NCI-H1930 (cell line): Measurements from ENCODE around the gene ZNRF4.
A peak's percentile ranks its signal among the peaks of the same experiment; 100 is the strongest.

Source experiments
- DNase-seq, 2 experiments: peaks; one replicate each; lab custom pipeline; 2025; lab: John Stamatoyannopoulos, UW

The ZNRF4 gene

DNA sequence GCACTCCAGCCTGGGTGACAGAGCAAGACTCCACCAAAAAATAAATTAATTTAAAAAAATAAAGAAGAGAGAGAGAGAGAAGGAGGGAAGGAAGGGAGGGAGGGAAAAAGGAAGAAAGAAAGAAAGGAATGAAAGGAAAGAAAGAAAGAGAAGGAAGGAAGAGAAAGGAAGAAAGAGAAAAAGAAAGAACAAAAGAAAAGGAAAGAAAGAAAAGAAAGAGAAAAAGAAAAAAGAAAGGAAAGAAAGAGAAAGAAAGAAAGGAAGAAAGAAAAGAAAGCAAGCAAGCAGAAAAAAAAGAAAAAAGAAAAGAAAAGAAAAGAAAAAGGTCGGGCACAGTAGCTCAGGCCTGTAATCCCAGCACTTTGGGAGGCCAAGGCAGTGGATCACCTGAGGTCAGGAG, 14.9 kb upstream of the ZNRF4 start:
- DNase-seq, result no peak

- no peak for DNase-seq
These were observed 11.5 kb upstream of the ZNRF4 start for GRCh38 chr19:5443723-5444122.

DNA sequence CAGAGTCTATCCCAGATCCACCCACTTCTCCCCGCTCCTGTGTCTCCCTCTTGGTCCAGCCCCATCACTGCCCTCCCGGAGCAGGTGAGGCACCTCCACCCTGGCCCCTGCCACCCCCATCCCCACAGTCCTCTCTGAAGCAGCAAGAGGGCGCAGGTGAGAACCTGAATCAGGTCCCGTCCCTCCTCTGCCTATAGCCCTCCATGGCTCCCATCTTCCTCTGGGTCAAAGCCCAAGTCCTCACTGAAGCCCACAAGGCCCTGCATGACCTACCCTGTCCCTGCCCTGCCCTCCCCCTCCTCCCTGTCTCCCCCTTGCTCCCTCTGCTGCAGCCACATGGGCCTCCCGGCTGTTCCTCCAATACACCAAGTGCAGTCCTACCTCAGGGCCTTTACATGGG, 10.8 kb upstream of the ZNRF4 start:
- DNase-seq, result no peak

DNA sequence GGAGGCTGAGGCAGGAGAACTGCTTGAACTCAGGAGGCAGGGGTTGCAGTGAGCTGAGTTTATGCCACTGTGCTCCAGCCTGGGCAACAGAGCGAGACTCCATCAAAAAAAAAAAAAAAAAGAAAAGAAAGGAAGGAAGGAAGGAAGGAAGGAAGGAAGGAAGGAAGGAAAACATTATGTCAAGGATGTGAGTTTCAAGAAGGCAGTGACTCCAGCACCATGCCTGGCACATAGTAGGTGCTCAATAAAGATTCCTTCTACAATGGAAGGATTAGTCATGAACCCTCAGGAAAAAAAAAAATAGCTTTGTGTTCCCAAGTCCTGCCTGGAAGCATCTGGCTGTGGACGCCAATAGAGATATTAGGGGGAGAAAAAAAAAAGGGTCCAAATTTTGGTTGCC, 10.1 kb upstream of the ZNRF4 start:
- DNase-seq, result no peak

DNA sequence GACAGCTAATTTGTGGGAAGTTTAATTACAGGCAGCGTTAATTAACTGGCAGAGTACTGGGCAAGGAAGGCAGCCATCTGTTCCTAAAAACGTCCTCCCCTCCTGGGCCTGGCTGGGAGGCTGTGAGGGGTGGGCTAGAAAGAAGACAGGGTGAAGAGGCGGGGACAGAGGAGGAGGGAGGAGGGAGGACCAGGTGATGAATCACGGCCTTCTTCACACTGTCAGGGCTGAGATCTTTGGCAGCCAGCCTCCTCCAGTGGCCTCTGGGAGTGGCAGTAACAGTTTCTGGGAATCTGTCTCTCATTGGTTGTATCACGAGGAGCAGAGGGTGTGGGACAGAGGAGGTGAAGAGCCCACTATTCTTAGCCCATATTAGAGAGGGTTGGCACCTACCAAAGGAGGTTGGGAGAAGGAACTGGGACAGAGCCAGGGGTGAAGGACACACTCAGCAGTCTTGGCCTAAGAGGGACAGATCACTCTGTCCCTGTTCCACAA, 9.6 kb upstream of the ZNRF4 start:
- no peak for DNase-seq

GRCh38 chr19:5447700-5448311, 7.4 kb upstream of the ZNRF4 start:
- no peak for DNase-seq

DNA sequence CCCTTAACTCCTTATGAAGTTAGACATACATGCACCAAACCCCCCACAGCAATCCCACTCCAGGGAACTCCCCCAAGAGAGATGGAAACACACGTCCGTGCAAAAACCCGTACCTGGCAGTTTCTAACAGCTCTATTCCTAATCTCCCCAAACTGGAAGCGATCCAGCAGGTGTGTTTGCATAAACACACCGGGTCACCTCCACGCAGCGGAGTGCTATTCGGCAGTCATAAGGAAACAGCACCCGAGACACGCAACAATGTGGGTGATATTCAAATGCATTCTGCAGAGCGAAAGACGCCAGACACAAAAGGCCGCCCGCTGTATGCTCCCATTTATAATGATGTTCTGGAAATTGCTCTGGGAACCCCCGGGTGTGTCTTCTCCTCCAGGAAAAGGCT, 6.8 kb upstream of the ZNRF4 start:
- DNase-seq, result no peak

DNA sequence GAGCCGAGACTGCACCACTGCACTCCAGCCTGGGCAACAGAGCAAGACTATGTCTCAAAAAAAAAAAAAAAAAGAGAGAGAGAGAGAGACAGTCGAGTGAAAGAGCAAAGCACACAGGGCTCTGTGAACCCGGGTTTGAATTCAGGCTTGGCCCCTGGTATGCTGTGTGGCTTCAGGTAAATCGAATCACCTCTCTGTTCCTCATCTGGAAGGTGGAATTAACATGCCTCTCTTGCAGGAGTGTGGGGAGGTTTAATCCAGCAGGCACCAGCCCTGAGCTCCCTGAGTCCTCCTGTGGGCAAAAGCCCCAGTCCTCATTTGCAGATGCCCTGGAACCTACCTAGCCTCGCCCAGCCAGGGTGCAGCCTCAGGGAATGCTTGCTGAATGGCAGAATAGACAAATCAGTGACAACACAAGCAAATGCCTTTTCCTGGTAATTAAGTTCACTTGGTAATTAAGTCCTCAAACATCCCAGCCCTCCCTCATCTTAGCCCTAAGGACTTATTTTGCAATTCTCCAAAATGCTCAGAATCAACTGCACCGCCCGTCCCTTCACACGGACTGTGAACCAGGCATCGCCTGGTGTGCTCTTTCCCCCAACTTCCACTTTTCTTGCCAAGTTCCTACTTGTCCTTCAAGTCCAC, 4.6 kb upstream of the ZNRF4 start:
- DNase-seq, result no peak

- DNase-seq, result no peak
These were observed 3.7 kb upstream of the ZNRF4 start for GRCh38 chr19:5451494-5451893.

DNA sequence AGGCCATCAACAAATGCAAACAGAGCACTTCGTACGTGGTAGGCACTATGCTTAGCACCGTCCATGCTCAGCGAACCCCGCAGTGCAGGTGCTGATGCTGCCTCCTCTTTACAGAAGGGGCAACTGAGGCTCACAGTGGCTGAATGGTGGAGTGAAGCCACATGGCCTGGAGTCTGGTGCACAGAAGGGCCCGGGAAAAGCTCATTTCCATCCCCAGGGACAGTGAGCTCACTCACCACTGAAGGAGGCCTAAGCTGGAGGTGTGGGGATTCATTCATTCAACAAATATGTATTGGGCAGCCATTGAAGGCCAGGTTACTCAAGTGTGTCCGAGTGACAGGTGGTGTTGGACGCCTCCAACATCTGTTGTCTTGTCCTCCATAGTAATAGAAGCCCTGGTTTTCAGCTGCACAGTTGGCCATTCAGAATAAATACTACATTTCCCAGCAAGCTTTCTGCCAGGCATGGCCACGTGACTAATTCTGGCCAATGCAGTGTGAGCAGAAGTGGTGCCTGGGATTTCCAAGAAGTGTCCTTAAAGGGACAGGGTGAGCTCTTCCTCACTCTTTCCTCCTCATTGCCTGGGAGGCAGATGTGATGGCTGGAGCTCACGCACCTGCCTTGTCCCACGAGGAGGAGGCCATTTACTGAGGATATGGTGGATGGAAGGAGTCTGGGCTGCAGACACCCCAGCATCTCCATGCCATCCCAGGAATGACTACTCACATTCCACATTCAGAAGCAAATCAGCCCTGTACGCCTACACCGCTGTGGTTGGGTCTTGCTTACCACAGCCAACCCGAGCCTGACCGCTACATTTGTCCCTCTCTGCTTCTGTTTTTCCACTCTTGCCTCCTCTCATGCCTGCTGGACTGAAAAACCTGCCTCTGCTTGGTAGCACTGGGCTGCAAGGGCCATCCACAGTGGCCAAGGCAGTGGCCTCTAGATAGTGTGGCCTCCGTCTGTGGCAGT, 2.3 kb upstream of the ZNRF4 start:
- peak in 1 of 2 experiments; percentile 10 for DNase-seq

DNA sequence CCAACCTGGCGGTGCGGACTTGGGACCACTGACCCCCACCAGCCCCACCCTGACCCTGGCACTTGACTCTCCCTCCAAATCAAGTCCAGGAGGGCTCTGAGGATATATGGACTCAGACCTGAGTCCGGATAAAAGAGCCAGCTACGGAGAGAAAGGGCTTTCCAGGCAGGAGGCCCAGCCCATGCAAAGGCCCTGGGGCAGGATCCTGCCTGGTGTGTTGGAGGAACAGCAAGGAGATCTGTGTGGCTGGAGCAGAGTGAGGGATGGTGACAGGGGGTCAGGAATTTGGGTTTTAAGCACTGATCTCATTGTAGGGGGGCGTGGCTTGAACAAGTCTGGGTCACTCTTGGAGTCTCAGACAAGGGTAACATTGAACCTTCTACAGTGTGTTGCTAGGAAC, 474 bp upstream of the ZNRF4 start:
- no peak for DNase-seq

- no peak for DNase-seq
These were observed 1.1 kb downstream of the ZNRF4 start for GRCh38 chr19:5456130-5456840.

GRCh38 chr19:5456841-5457200, 1.6 kb downstream of the ZNRF4 start:
- DNase-seq, result no peak

DNA sequence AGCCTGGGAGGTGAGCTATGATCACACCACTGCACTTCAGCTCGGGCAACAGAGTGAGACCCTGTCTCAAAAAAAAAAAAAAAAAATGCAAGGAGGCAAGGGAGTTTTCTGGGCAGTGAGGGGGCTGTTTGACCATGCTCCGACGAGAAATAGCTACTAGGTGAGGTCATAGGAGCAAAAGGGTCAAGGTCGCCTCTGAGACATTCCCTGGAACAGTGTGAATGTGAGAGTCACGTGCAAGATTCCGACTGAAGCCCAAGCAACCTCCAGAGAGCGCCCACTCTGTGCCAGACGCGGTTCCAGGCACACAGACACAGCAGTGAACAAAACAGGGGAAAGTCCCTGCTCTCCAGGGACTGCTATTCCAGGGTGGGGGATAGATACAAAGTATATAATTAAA, 2.5 kb downstream of the ZNRF4 start:
- DNase-seq, result no peak

- DNase-seq, result no peak
These were observed 3.2 kb downstream of the ZNRF4 start for GRCh38 chr19:5458420-5458819.

GRCh38 chr19:5459360-5459759, 4.1 kb downstream of the ZNRF4 start:
- DNase-seq, result no peak

DNA sequence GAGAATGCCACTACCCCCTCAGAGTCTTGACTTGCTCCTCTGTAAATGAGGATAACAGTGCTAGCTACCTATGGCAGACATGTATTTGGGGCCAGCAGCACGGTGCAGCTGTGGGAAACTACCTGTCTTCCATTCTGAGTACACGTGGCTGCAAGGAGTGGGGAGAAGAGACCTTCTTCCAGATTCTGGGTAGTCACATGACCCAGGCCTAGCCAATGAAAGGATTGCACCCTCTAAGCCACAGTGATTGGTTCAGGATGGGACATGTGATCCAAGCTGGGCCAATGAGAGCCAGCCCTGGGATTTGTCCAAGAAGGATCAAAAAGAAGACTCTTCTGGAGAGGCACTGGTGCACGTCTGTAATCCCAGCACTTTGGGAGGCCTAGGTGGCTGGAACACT, 5.5 kb downstream of the ZNRF4 start:
- DNase-seq, result no peak

DNA sequence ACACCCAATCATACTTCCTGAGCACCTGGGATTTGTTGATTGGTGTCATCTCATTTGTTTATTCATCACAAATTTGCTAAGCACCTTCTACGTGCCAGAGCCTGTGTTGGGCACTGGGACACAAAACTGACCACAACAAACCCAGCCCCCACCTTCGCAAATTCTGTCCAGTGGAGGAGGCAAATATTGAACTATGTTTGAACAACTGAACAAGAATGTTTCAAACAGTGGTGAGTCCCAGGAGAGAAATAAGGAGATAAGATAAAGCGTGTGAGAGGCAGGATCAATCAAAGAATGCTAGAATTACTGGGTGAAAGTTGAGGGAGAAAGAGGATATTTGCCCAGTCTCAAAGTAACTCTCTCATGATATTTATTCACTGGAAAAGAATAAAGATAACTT, 8.7 kb downstream of the ZNRF4 start:
- no peak for DNase-seq

DNA sequence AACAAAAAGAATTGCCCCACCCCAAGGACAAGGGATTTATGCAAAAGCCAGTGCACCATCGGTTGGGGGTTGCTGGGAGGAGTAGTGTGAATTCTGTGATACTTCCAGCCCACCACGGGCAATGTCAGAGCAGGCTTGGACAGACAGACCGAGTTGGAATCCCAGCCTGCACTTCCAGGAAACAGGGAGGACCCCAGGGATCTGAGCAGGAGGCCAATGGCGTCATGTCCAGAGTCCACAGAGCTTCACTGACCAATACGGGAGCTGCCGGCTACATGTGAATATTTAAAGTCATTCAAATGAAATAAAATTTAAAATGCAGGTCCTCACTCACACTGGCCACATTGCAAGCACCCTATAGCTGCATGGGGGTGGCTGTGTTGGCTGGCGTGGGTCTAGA, 10.9 kb downstream of the ZNRF4 start:
- no peak for DNase-seq

GRCh38 chr19:5466814-5467291, 11.6 kb downstream of the ZNRF4 start:
- no peak for DNase-seq

- DNase-seq, result no peak
These were observed 15.1 kb downstream of the ZNRF4 start for GRCh38 chr19:5470264-5470671.

GRCh38 chr19:5472286-5472685, 17.1 kb downstream of the ZNRF4 start:
- no peak for DNase-seq
